ENCODE data around the gene NUP62. TPM values are rescaled to one million over a fixed set of nuclear protein-coding genes. Genes with fewer than 3 reads are reported as not detected.

The NUP62 gene
- total and polyA plus RNA-seq, 2 of the 8 experiments (the other 6 are each of a cell fraction or from before 2014, with no cell fraction given) = 50.0 to 107 TPM

GRCh38 chr19:49972841-49973240 is 43.5 kb upstream of the NUP62 start:
- DNase-seq (ENCODE audit: low read depth in 1 of 2, low spot score in 2 of 2) (no peak), FAIRE-seq (no peak)
- Histone ChIP-seq H3K79me2 (ENCODE audit: control insufficient read depth in 1 of 2, insufficient read depth in 2 of 2, low read length in 2 of 2) (no peaks in the 10 kb centered on the region), H3K27ac (ENCODE audit: low read depth, low read length) (no peak overlapping the region), H4K20me1 (replicated peaks in 1 of 2; ENCODE audit: control insufficient read depth in 1 of 2, insufficient read depth in 2 of 2, low read length in 2 of 2) (peaks cover 0 to 2% of the 10 kb centered on the region in 2 experiments), H3K56ac (replicated peaks; ENCODE audit: insufficient read length, low read depth, low read length) (no peak overlapping the region), H3K4me2 (ENCODE audit: insufficient read depth in 1 of 2, low read depth in 2 of 2, low read length in 2 of 2) (no peak overlapping the region), H2AFZ (ENCODE audit: low read length) (no peak overlapping the region), H3K36me3 (ENCODE audit: control insufficient read depth in 2 of 4, insufficient read depth in 4 of 4, low read length in 3 of 4) (no peaks in the 10 kb centered on the region), H3K23ac (ENCODE audit: insufficient read length) (no peak overlapping the region), H4K8ac (ENCODE audit: extremely low read depth, insufficient read depth, low read length) (no peak overlapping the region; the same call in 1 of the 2 replicates), H3K9ac (replicated peaks in 1 of 4; ENCODE audit: extremely low read depth in 1 of 4, low read depth in 3 of 4, low read length in 3 of 4) (no peak overlapping the region), H3K14ac (ENCODE audit: insufficient read length) (no peak overlapping the region), H2AK5ac (ENCODE audit: low read depth, low read length) (no peak overlapping the region), H3K27me3 (replicated peaks in 1 of 4; ENCODE audit: control insufficient read depth in 3 of 4, extremely low read depth in 1 of 4, insufficient read depth in 3 of 4, low read length in 3 of 4) (no peaks in the 10 kb centered on the region), H3K4me3 (ENCODE audit: extremely low read depth in 1 of 4, insufficient read depth in 2 of 4, low read depth in 3 of 4, low read length in 4 of 4) (no peak overlapping the region), H2BK20ac (ENCODE audit: low read length) (no peak overlapping the region), H3K4me1 (replicated peaks in 1 of 4; ENCODE audit: control insufficient read depth in 3 of 4, insufficient read depth in 4 of 4, low read length in 3 of 4) (no peaks in the 10 kb centered on the region; a peak in 1 of 7 replicates), H4K91ac (replicated peaks; ENCODE audit: insufficient read length, low read length) (no peak overlapping the region), H2BK120ac (replicated peaks; ENCODE audit: low read depth, low read length) (no peak overlapping the region), H3K79me1 (ENCODE audit: low read depth, low read length) (no peaks in the 10 kb centered on the region), H3K4ac (replicated peaks; ENCODE audit: insufficient read length, low read depth, low read length) (no peak overlapping the region), H2BK12ac (ENCODE audit: low read depth, low read length) (no peak overlapping the region), H4K5ac (ENCODE audit: insufficient read length, low read depth, low read length) (no peak overlapping the region), H2BK15ac (ENCODE audit: low read length) (no peak overlapping the region), H3K18ac (ENCODE audit: extremely low read depth, low read length) (no peak overlapping the region), H2BK5ac (ENCODE audit: low read depth, low read length) (no peak overlapping the region), H3K9me3 (ENCODE audit: insufficient read depth in 2 of 2, low read depth in 1 of 2, low read length in 1 of 2) (no peaks in the 10 kb centered on the region), H3K23me2 (ENCODE audit: low read depth, low read length) (no peaks in the 10 kb centered on the region)
- CTCF ChIA-PET (ENCODE audit: partially characterized antibody) = interaction anchor here (1.2 kb wide), 1 partner anchor 35 kb away, joined by 3 read pairs; no protein-coding TSS in a partner anchor
- POLR2A ChIA-PET (ENCODE audit: partially characterized antibody) = interaction anchor here (1.6 kb wide), 1 partner anchor 43 kb away, joined by 12 read pairs; the partner anchor contains the start of genes ATF5 and NUP62
- TF ChIP-seq HDAC6 (IDR thresholded peaks at IDR 0.05; ENCODE audit: low read depth, low read length) = no peak
- no peak for TF ChIP-seq BACH1 (IDR thresholded peaks at IDR 0.05; ENCODE audit: low read length)
- TF ChIP-seq MAFK (IDR thresholded peaks at IDR 0.05; ENCODE audit: low read depth, low read length) = no peak
- TF ChIP-seq KDM5A (IDR thresholded peaks at IDR 0.05; ENCODE audit: low read length) = no peak
- TF ChIP-seq RNF2 (IDR thresholded peaks at IDR 0.05; ENCODE audit: borderline replicate concordance, low read depth, low read length, missing control alignments, poor library complexity, severe bottlenecking) = no peak
- no peak for TF ChIP-seq SP1 (IDR thresholded peaks at IDR 0.05; ENCODE audit: low read depth, low read length)
- TF ChIP-seq POLR2A (IDR thresholded peaks at IDR 0.05; ENCODE audit: control extremely low read depth in 1 of 2, low read depth in 2 of 2, low read length in 2 of 2) = no peak
- TF ChIP-seq RXRA (IDR thresholded peaks at IDR 0.05; ENCODE audit: insufficient read depth, low read depth, low read length) = no peak
- WGBS, 2 experiments (ENCODE audit: extremely low coverage in 1 of 2, insufficient coverage in 1 of 2, insufficient read length in 1 of 2, insufficient replicate concordance in 2 of 2, low coverage in 1 of 2, low lambda C conversion rate in 2 of 2, missing lambda C conversion rate in 1 of 2) = 84% methylated on average over 6 of the region's 6 CpGs; no CpG with 5 or more reads in 1 of the 2 experiments

Data from H1 (cell line).